Activated T-helper 1 cell treated with anti-CD3 and anti-CD28 coated beads, Interleukin-12 subunit alpha, Interleukin-12 subunit beta, Interleukin-2, Interleukin-4 antibody, amounts not matched to agents 30 ng/mL and 10 ng/mL and 1 ng/mL, durations not matched to agents 14 hours and 24 hours and 36 hours (primary cell): ENCODE measurements around the gene SMIM13. TPM values are rescaled to one million over a fixed set of nuclear protein-coding genes. Genes with fewer than 3 reads are reported as not detected.
"Not testable (repeated sequence)": the region's sequence is repeated elsewhere in the genome, so short reads cannot be mapped to it uniquely, and the experiment has no call there.

Experiments
- DNase-seq: peaks from one replicate; pipeline ENCODE4 v3.0.0; 2021; ENCODE audit warnings: low spot score
- H3K27ac Mint-ChIP-seq: one replicate; pipeline ENCODE4 v1.8.0; 2021; ENCODE audit warnings: mild to moderate bottlenecking, mixed read lengths
- H3K27me3 Mint-ChIP-seq: one replicate; pipeline ENCODE4 v1.8.0; 2022; ENCODE audit warnings: mild to moderate bottlenecking, moderate library complexity, mixed read lengths; ENCODE audit not compliant: insufficient read depth
- H3K36me3 Mint-ChIP-seq: one replicate; pipeline ENCODE4 v1.8.0; 2021; ENCODE audit warnings: low read depth, mixed read lengths
- H3K4me1 Mint-ChIP-seq: one replicate; pipeline ENCODE4 v1.8.0; 2021; ENCODE audit warnings: low read depth, mixed read lengths
- H3K4me3 Mint-ChIP-seq: one replicate; pipeline ENCODE4 v1.8.0; 2021; ENCODE audit warnings: mild to moderate bottlenecking, moderate library complexity, mixed read lengths
- H3K9me3 Mint-ChIP-seq: one replicate; pipeline ENCODE4 v1.8.0; 2021; ENCODE audit warnings: mixed read lengths
- intact Hi-C: fragments of 100-400 bp; cut with micrococcal nuclease; formaldehyde crosslinking; loops from one replicate; pipeline ENCODE4 v1.15.1; 2024
- total RNA-seq: library from RNA; stranded (reverse); gene quantifications from 2 replicates; pipeline ENCODE4 v1.2.3, GENCODE V29; 2022

SMIM13 gene
- total RNA-seq, 1 donor from 2014 or later, result 14.6 TPM

DNA sequence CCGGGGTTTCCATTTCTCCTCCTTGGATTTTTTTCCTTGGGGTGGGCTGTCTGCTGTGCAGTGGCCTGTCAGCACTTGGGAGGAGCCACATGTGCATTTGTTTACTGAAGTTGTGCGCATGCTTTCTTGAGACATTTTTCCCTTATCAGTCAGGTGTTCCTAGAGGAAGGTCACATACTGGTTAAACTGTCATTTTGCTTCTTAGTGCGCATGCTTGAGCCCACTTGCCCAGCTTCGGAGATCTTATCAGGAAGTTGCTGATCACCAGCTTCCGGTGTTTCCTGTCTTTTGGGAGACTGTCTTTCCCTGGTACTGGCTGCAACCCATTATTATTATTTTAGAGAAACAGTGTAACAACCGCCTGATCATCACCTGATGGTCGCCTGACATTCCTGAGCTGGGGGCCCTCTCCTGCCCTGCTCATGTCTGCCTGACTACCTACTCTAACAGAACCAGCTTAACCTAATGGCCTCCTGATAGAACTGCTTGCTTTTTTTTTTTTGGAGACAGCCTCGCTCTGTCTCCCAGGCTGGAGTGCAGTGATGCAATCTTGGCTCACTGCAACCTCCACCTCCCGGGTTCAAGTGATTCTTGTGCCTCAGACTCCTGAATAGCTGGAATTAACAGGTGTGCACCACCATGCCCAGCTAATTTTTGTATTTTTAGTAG is 18.3 kb downstream of the SMIM13 start:
- Mint-ChIP-seq H3K27me3 (no peaks in the 10 kb centered on the region), H3K4me1 (peaks cover 28% of the 10 kb centered on the region), H3K9me3 (no peaks in the 10 kb centered on the region), H3K4me3 (peak overlapping the region; percentile 38), H3K27ac (no peak overlapping the region), H3K36me3 (no peaks in the 10 kb centered on the region)
- no peak for DNase-seq
- intact Hi-C loops, result no loop called here

DNA sequence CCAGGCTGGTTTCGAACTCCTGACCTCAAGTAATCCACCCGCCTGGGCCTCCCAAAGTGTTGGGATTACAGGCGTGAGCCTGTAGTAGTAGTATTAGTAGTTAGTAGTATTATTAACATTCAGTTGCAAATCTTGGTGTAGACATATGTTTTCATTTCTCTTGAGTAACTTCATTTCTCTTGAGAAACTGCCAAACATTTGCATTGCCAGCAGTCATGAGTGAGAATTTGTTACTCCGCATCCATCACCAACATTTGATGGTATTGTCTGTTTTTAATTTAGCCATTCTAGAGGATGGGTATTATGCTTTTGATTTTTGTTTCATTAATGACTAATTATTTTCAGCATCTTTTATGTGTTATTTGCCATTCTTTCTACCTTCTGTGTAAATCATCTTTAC is 19.4 kb downstream of the SMIM13 start:
- Mint-ChIP-seq H3K9me3 (no peaks in the 10 kb centered on the region), H3K36me3 (no peaks in the 10 kb centered on the region), H3K27ac (no peak overlapping the region), H3K4me3 (no peak overlapping the region), H3K27me3 (no peaks in the 10 kb centered on the region), H3K4me1 (peaks cover 28% of the 10 kb centered on the region)
- DNase-seq, result no peak
- intact Hi-C loops, result no loop called here

DNA sequence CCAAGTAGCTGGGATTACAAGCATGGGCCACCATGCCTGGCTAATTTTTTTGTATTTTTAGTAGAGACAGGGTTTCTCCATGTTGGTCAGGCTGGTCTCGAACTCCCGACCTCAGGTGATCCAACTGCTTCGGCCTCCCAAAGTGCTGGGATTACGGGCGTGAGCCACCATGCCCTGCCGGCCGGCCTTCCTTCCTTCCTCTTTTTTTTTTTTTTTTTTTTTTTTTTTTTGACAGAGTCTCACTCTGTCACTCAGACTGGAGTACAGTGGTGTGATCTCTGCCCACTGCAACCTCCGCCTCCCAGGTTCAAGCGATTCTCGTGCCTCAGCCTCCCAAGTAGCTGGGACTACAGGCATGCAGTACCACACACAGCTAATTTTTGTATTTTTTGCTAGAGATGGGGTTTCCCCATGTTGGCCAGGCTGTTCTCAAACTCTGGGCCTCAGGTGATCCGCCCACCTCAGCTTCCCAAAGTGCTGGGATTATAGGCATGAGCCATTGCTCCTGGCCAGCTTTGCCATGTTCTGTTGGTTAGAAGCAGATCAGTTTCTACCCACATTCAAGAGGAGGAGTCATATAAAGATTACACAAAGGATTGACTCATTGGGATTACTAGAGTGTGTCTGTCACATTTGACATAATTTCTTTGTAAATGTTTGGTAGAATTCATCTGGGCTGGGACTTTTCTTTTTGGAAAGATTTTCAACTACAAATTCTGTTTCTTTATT is 22.3 kb downstream of the SMIM13 start:
- H3K9me3 Mint-ChIP-seq, DNase-seq, H3K27ac Mint-ChIP-seq, H3K27me3 Mint-ChIP-seq, H3K36me3 Mint-ChIP-seq, intact Hi-C loops, H3K4me3 Mint-ChIP-seq: not testable (repeated sequence)
- H3K4me1 Mint-ChIP-seq, result peaks cover 20% of the 10 kb centered on the region

DNA sequence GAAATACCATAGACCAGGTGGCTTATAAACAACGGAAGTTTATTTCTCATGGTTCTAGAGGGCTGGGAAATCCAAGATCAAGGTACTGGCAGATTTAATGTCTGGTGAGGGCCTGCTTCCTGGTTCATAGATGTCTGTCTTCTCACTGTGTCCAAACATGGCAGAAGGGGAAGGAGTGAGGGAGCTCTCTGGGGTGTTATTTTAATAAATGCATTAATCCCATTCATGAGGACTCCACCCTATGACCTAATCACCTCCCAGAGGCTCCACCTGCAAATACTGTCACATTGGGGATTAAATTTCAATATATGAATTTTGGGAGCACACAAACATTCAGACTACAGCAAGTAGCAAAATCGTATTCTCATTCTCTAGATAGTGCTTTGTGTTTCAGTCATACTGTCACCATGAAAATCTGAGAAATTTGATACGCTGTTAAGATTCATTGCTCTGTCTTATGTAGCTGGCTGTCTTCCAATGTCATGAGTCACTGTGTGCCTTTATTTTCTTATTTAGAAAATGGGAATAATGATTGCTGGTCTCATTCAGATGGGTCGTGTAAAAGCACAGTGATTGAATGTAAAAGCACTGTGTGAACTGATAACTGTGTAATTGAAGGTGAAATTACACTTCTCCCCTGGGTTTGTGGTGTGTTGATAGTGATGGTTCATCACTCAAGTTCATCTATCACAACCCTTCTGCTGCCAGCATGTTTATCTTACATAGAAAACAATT is 26.8 kb downstream of the SMIM13 start:
- intact Hi-C loops, result no loop called here
- no peaks in the 10 kb centered on the region for H3K9me3 Mint-ChIP-seq
- no peaks in the 10 kb centered on the region for H3K36me3 Mint-ChIP-seq
- H3K27me3 Mint-ChIP-seq, result no peaks in the 10 kb centered on the region
- no peak overlapping the region for H3K27ac Mint-ChIP-seq
- no peak for DNase-seq
- H3K4me1 Mint-ChIP-seq, result peaks cover 12% of the 10 kb centered on the region
- H3K4me3 Mint-ChIP-seq, result no peak overlapping the region

DNA sequence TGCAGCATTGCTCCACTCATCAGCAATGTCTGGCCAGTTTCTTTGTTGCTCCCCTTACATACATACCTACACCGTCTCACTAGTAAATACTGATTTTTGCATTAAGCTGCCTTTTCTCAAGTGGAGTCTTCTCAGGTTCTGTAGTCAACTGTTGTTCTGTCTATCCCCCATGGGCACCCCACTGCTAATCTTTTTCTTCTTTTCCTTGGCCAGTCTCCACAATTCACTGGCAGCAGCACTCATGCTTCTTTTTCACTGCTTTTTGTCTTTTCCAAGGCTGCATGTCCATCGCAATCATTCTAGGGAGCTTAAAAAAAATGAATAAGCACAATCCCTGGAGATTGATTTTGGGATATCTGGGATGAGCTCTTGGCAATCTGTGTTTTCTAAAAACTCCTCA is 28.2 kb downstream of the SMIM13 start:
- Mint-ChIP-seq H3K27ac (no peak overlapping the region), H3K9me3 (peaks cover 3% of the 10 kb centered on the region), H3K27me3 (no peaks in the 10 kb centered on the region), H3K4me1 (peaks cover 7% of the 10 kb centered on the region), H3K36me3 (peaks cover 4% of the 10 kb centered on the region), H3K4me3 (no peak overlapping the region)
- DNase-seq, result no peak
- intact Hi-C loops, result no loop called here

DNA sequence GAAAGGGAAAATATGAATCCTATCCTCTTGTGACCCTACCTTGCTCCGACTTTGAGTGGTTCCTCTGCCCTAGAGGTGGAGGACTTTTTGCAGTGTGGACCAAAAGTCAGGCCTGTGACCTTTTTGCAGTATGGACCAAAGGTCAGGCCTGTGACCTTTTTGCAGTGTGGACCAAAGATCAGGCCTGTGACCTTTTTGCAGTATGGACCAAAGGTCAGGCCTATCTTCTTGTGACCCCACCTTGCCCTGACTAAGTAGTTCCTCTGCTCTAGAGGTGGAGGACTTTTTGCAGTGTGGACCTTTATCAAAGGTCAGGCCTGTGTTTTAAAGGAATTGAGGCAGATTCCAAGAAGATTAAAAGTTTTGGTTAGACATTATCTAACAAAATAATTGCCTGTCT is 28.7 kb downstream of the SMIM13 start:
- peaks cover 3% of the 10 kb centered on the region for H3K9me3 Mint-ChIP-seq
- H3K27ac Mint-ChIP-seq, result no peak overlapping the region
- H3K36me3 Mint-ChIP-seq, result peaks cover 4% of the 10 kb centered on the region
- H3K4me3 Mint-ChIP-seq, result no peak overlapping the region
- DNase-seq, result no peak
- H3K4me1 Mint-ChIP-seq, result peaks cover 7% of the 10 kb centered on the region
- intact Hi-C loops, result no loop called here
- no peaks in the 10 kb centered on the region for H3K27me3 Mint-ChIP-seq

DNA sequence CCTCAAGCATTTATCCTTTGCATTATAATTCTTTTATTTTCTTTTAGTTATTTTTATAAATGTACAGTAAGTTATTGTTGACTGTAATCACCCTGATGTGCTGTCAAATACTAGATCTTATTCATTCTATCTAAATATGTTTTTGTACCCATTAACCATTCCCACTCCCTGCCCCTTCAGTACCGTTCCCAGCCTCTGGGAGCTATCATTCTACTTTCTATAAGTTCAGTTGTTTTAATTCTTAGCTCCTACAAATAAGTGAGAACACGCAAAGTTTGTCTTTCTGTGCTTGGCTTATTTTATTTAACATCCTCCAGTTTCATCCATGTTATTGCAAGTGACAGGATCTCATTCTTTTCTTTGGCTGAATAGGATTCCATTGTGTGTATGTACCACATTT is 30.3 kb downstream of the SMIM13 start:
- H3K27me3 Mint-ChIP-seq, result no peaks in the 10 kb centered on the region
- H3K27ac Mint-ChIP-seq, result no peak overlapping the region
- peaks cover 3% of the 10 kb centered on the region for H3K9me3 Mint-ChIP-seq
- intact Hi-C loops, result no loop called here
- peaks cover 5% of the 10 kb centered on the region for H3K36me3 Mint-ChIP-seq
- DNase-seq, result no peak
- peaks cover 9% of the 10 kb centered on the region for H3K4me1 Mint-ChIP-seq
- no peak overlapping the region for H3K4me3 Mint-ChIP-seq

DNA sequence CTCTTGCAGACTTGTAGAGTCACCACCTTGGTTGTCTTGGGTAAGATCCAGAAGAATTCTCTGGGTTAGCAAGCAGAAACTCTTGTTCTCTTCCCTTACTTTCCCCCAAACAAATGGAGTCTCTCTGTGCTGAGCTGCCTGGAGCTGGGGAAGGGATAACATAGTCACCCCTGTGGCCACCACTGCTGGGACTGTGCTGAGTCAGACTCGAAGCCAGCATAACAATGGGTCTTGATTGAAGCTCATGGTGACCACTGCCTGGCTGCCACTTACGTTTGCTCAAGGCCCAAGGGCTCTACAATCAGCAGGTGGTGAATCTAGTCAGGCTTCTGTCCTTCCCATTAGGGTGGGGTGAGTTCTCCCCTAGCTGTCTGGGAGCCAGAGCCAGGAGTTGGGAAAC is 33.2 kb downstream of the SMIM13 start:
- H3K9me3 Mint-ChIP-seq, result peaks cover 3% of the 10 kb centered on the region
- H3K4me1 Mint-ChIP-seq, result peaks cover 25% of the 10 kb centered on the region
- intact Hi-C loops, result no loop called here
- no peak for DNase-seq
- H3K4me3 Mint-ChIP-seq, result no peak overlapping the region
- peaks cover 6% of the 10 kb centered on the region for H3K36me3 Mint-ChIP-seq
- no peaks in the 10 kb centered on the region for H3K27me3 Mint-ChIP-seq
- H3K27ac Mint-ChIP-seq, result no peak overlapping the region

DNA sequence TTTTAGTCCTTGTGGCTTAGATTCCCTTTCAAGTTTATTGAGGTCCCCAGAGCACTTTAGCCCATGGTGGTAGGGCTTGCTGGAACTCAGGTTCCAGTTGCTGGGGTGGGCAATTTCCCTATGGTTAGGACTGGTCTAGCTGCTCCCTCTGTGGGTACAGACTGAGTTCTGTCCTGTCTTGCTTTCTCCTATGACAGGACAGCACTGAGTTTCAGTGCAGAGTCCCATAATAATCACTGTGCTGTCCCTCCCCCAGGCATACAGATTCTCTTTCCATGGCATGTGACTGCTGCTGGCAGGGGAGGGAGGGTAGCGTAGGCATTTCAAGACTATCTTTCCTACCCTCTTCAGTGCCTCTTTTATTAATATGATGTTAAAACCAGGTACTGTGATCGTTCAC is 35.0 kb downstream of the SMIM13 start:
- intact Hi-C loops, result no loop called here
- Mint-ChIP-seq H3K27me3 (no peaks in the 10 kb centered on the region), H3K4me1 (peaks cover 25% of the 10 kb centered on the region), H3K36me3 (peaks cover 6% of the 10 kb centered on the region), H3K9me3 (peaks cover 3% of the 10 kb centered on the region), H3K4me3 (no peak overlapping the region), H3K27ac (no peak overlapping the region)
- DNase-seq, result no peak

DNA sequence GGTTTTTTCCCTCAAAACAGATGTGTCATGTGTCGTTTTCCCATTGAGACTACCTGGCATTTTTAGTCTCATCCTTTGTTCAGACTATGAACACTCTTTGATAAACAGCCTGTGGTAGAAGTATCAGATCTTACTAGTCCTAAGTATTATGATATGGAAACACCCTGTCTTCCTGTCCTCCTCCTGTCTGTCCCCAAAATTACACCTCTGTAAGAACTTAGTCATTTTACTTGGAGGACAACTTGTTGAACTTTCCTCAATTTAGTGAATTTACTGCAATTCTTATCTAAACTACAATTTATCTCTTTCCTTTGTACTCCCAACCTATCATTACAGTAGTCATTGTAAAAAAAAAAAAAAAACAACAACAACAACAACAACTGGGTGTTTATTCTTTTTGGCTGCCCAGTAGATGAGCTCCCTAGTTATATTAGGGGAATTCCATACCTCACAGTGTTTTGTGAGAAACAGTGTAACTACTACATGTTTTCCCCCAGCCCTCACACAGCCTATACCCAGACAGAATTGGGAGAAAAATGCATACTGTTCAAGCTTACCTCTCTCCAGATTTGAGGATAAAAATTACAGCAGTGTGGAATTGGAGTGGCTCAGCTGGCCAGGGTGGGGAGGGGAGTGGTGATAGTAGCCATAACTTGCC is 36.4 kb downstream of the SMIM13 start:
- H3K27me3 Mint-ChIP-seq, result no peaks in the 10 kb centered on the region
- H3K36me3 Mint-ChIP-seq, result peaks cover 11% of the 10 kb centered on the region
- DNase-seq, result no peak
- intact Hi-C loops, result no loop called here
- peaks cover 19% of the 10 kb centered on the region for H3K4me1 Mint-ChIP-seq
- H3K27ac Mint-ChIP-seq, result peak overlapping the region; percentile 13
- peaks cover 3% of the 10 kb centered on the region for H3K9me3 Mint-ChIP-seq
- no peak overlapping the region for H3K4me3 Mint-ChIP-seq

DNA sequence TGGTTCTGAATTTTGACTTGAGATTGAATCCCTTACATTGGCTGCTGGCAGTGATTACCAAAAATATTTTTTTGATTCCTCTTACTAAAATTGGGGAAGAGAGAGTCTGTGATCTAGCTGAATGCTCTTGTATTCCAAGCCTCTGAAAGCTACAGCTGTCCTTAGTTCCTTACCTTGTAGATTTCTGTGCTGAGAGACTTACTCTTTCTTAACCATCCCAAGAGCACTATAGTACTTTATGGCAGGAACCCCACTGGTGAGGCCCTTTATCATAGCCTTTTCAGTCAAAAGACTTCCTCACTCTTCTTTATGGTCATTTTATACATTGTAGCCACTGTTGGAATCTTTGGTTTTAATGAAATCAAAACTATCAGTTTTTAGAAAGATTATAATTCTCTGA is 37.0 kb downstream of the SMIM13 start:
- no peak for DNase-seq
- H3K4me1 Mint-ChIP-seq, result peaks cover 19% of the 10 kb centered on the region
- H3K9me3 Mint-ChIP-seq, result peaks cover 3% of the 10 kb centered on the region
- H3K36me3 Mint-ChIP-seq, result peaks cover 16% of the 10 kb centered on the region
- no peak overlapping the region for H3K27ac Mint-ChIP-seq
- intact Hi-C loops, result no loop called here
- no peak overlapping the region for H3K4me3 Mint-ChIP-seq
- H3K27me3 Mint-ChIP-seq, result no peaks in the 10 kb centered on the region

DNA sequence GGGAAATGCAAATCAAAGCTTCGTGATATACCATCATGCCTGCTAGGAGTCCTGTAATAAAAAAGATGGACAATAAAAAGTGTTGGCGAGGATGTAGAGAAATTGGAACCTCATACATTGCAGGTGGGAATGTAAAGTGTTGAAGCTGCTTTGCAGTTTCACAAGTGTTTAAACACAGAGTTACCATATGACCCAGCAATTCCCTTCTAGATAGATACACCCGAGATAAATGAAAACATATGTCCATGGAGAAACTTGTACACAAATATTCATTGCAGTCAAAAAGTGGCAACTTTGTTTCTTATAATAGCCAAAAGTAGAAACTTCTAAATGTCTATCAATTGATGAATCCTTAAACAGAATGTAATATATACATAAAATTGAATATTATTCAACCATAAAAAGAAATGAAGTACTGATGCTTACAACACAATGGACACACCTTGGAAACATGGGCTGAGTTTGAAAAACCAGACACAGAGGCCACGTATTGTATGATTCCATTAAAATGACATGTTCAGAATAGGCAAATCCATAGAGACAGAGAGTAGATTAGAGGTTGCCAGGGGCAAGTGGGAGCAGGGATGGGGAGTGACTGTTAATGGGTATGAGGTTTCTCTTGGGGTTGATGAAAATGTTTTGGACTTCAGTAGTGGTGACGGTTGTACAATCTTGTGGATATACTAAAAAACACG is 38.7 kb downstream of the SMIM13 start:
- H3K27me3 Mint-ChIP-seq, result no peaks in the 10 kb centered on the region
- no peak overlapping the region for H3K4me3 Mint-ChIP-seq
- H3K36me3 Mint-ChIP-seq, result peaks cover 13% of the 10 kb centered on the region
- intact Hi-C loops, result no loop called here
- peaks cover 19% of the 10 kb centered on the region for H3K4me1 Mint-ChIP-seq
- no peaks in the 10 kb centered on the region for H3K9me3 Mint-ChIP-seq
- no peak overlapping the region for H3K27ac Mint-ChIP-seq
- DNase-seq, result no peak
